Activated B cell treated with CpG ODN at 0.5 μM for 24 hours (primary cell): Measurements from ENCODE around the gene VAV2. TPM values are rescaled to one million over a fixed set of nuclear protein-coding genes. Genes with fewer than 3 reads are reported as not detected.

ENCODE experiments used
- ATAC-seq: fragments of 200-7000 bp; cut with Tn5 transposase; one replicate; pipeline ENCODE4 v1.10.0; 2021; ENCODE audit warnings: low read depth, mild to moderate bottlenecking, moderate library complexity
- CTCF ChIA-PET: fragments of 350-600 bp; sonication (Branson Sonifier 250); formaldehyde crosslinking; loops from one replicate; lab custom pipeline; 2021; ENCODE audit warnings: antibody characterized with exemption; lab: Charles Lee
- POLR2A ChIA-PET: fragments of 350-600 bp; sonication (Branson Sonifier 250); formaldehyde crosslinking; loops from one replicate; lab custom pipeline; 2021; ENCODE audit warnings: antibody characterized with exemption; lab: Charles Lee
- DNase-seq: peaks from one replicate; pipeline ENCODE4 v3.0.0; 2022
- H3K27ac Mint-ChIP-seq: one replicate; pipeline ENCODE4 v1.8.0; 2020; ENCODE audit warnings: mixed read lengths
- H3K27me3 Mint-ChIP-seq: one replicate; pipeline ENCODE4 v1.8.0; 2021; ENCODE audit warnings: mixed read lengths
- H3K36me3 Mint-ChIP-seq: one replicate; pipeline ENCODE4 v1.8.0; 2021; ENCODE audit warnings: low read depth, mixed read lengths
- H3K4me1 Mint-ChIP-seq: one replicate; pipeline ENCODE4 v1.8.0; 2021; ENCODE audit warnings: mixed read lengths
- H3K4me3 Mint-ChIP-seq: one replicate; pipeline ENCODE4 v1.8.0; 2020; ENCODE audit warnings: mild to moderate bottlenecking, mixed read lengths
- H3K9me3 Mint-ChIP-seq: one replicate; pipeline ENCODE4 v1.8.0; 2020; ENCODE audit warnings: mixed read lengths
- intact Hi-C: fragments of 100-400 bp; cut with micrococcal nuclease; formaldehyde crosslinking; loops from one replicate; pipeline ENCODE4 v1.15.1; 2024
- total RNA-seq: library from RNA; stranded (reverse); gene quantifications from 2 replicates; pipeline ENCODE4 v1.2.3, GENCODE V29; 2022
- TF ChIP-seq, protein P1 (sequence below): fragments of 200-600 bp; IDR thresholded peaks from one replicate; pipeline ENCODE4 v1.8.0; 2022; ENCODE audit warnings: antibody characterized with exemption, mild to moderate bottlenecking

VAV2 gene
- total RNA-seq, 1 donor from 2014 or later: 99.6 TPM

DNA sequence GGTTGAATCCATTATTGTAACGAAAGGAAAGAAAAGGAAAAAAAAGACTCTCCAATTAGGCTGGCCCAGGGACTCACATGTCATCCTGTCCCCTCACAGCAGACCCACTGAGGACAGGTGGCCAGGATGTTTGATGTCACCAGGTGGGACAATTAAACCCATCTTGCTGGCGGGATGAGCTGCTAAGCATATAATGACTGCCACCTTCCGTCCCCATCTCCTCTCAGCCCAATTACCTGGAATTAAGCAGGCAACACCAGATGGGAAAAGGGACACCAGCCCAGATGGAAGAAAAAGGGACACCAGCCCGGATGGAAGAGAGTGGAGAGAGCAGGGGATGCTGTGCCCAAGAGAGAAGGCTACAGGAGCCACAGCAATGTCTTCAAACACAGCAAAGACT lies 137.4 kb downstream of the VAV2 start:
- Mint-ChIP-seq H3K4me3 (no peak overlapping the region), H3K4me1 (peaks cover 34% of the 10 kb centered on the region), H3K9me3 (no peaks in the 10 kb centered on the region), H3K27ac (no peak overlapping the region), H3K27me3 (no peaks in the 10 kb centered on the region), H3K36me3 (peaks cover 59% of the 10 kb centered on the region)
- CTCF ChIA-PET: no interaction called here
- POLR2A ChIA-PET: no interaction called here
- DNase-seq (no peak), ATAC-seq (no peak)
- TF ChIP-seq, protein P1, sequence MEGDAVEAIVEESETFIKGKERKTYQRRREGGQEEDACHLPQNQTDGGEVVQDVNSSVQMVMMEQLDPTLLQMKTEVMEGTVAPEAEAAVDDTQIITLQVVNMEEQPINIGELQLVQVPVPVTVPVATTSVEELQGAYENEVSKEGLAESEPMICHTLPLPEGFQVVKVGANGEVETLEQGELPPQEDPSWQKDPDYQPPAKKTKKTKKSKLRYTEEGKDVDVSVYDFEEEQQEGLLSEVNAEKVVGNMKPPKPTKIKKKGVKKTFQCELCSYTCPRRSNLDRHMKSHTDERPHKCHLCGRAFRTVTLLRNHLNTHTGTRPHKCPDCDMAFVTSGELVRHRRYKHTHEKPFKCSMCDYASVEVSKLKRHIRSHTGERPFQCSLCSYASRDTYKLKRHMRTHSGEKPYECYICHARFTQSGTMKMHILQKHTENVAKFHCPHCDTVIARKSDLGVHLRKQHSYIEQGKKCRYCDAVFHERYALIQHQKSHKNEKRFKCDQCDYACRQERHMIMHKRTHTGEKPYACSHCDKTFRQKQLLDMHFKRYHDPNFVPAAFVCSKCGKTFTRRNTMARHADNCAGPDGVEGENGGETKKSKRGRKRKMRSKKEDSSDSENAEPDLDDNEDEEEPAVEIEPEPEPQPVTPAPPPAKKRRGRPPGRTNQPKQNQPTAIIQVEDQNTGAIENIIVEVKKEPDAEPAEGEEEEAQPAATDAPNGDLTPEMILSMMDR: no peak
- intact Hi-C loops: no loop called here

- ChIA-PET CTCF (no interaction called here), POLR2A (no interaction called here)
- no peak for ATAC-seq
- intact Hi-C loops: no loop called here
- no peak overlapping the region for H3K27ac Mint-ChIP-seq
- H3K4me3 Mint-ChIP-seq: no peak overlapping the region
- no peaks in the 10 kb centered on the region for H3K27me3 Mint-ChIP-seq
- no peak for DNase-seq
- no peaks in the 10 kb centered on the region for H3K9me3 Mint-ChIP-seq
- H3K36me3 Mint-ChIP-seq: peaks cover 56% of the 10 kb centered on the region
- TF ChIP-seq, protein P1: no peak
- peaks cover 35% of the 10 kb centered on the region for H3K4me1 Mint-ChIP-seq
Observed at GRCh38 chr9:133854048-133854447, 138.1 kb downstream of the VAV2 start.

- intact Hi-C loops: no loop called here
- ChIA-PET CTCF (no interaction called here), POLR2A (no interaction called here)
- peaks cover 63% of the 10 kb centered on the region for H3K36me3 Mint-ChIP-seq
- no peak overlapping the region for H3K4me3 Mint-ChIP-seq
- no peak for ATAC-seq
- no peak overlapping the region for H3K27ac Mint-ChIP-seq
- TF ChIP-seq, protein P1: no peak
- no peak for DNase-seq
- H3K9me3 Mint-ChIP-seq: no peaks in the 10 kb centered on the region
- H3K4me1 Mint-ChIP-seq: peaks cover 39% of the 10 kb centered on the region
- H3K27me3 Mint-ChIP-seq: no peaks in the 10 kb centered on the region
Observed at GRCh38 chr9:133853331-133853730, 138.8 kb downstream of the VAV2 start.

DNA sequence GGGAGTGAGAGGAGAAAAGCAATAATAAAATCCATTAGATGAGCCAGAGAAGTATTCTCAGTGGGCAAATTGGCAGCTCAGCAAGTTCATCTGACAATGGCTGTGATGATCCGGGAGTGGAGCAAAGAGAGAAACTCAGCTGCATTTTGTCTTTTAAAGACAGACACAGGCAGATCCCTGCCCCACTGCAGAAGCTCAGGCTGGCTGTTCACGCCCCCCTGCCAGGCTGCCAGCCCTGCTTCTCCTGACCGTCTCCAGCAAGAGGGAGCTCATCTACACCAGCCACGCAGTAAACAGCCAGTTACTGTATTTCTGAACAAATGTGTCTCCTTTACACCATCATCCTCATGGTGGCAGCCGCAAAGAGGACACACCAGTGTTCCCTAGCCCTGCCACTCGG lies 139.7 kb downstream of the VAV2 start:
- no peaks in the 10 kb centered on the region for H3K27me3 Mint-ChIP-seq
- H3K4me1 Mint-ChIP-seq: peaks cover 41% of the 10 kb centered on the region
- ChIA-PET POLR2A (no interaction called here), CTCF (no interaction called here)
- TF ChIP-seq, protein P1: no peak
- DNase-seq (no peak), ATAC-seq (no peak)
- intact Hi-C loops: no loop called here
- no peaks in the 10 kb centered on the region for H3K9me3 Mint-ChIP-seq
- no peak overlapping the region for H3K4me3 Mint-ChIP-seq
- peaks cover 64% of the 10 kb centered on the region for H3K36me3 Mint-ChIP-seq
- no peak overlapping the region for H3K27ac Mint-ChIP-seq

DNA sequence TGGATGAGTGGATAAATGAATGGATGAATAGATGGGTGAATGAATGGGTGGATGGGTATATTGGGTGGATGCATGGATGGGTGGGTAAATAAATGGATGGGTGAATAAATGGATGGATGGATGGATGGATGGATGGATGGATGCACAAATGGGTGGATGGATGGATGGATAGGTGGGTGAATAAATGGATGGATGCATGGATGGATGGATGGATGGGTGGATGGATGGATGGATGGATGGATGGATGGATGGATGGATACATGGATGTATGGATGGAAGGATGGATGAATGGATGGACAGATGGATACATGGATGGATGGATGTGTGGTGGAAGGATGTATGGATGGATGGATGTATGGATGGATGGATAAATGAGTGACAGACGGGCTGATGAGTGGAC lies 140.4 kb downstream of the VAV2 start:
- H3K36me3 Mint-ChIP-seq: peaks cover 57% of the 10 kb centered on the region
- no peak for ATAC-seq
- TF ChIP-seq, protein P1: no peak
- peaks cover 43% of the 10 kb centered on the region for H3K4me1 Mint-ChIP-seq
- no peak overlapping the region for H3K27ac Mint-ChIP-seq
- ChIA-PET POLR2A (no interaction called here), CTCF (no interaction called here)
- DNase-seq: no peak
- H3K9me3 Mint-ChIP-seq: no peaks in the 10 kb centered on the region
- no peaks in the 10 kb centered on the region for H3K27me3 Mint-ChIP-seq
- no peak overlapping the region for H3K4me3 Mint-ChIP-seq
- intact Hi-C loops: no loop called here
